Measurements from ENCODE around the gene C2CD3. TPM values are rescaled to one million over a fixed set of nuclear protein-coding genes. Genes with fewer than 3 reads are reported as not detected.

C2CD3 gene
- total and polyA plus RNA-seq, 9 of the 15 experiments (the other 6 are each of a cell fraction or from before 2014, with no cell fraction given): 4.4 to 20.2 (median 15.4) TPM

DNA sequence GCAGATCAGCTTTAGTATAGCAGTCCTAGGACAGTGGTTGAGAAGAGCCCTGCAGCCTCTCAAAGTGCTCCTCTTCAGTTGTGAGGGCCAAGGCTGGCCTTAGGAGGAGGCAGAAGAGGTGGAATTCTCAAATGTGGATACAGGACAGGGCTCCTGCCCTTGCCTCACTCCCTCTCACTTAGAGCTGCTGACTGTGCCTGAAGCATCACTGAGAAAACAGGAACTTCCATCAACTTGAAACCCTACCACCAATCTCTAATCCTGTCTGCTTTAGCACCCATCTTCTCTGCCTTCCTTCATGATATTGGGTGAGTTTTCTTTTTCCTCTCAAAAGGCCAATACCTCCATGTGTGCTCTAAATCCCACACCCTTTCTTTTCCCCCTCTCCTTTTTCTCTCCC, 147.5 kb downstream of the C2CD3 start:
- Histone ChIP-seq H3K9ac (ENCODE audit: insufficient read depth in 1 of 2, low read depth in 2 of 2, low read length in 2 of 2) (no peak overlapping the region), H3K27me3 (ENCODE audit: control insufficient read depth in 2 of 2, insufficient read depth in 2 of 2, low read length in 2 of 2) (no peaks in the 10 kb centered on the region), H2AFZ (ENCODE audit: low read depth, low read length) (no peak overlapping the region), H3K4me2 (ENCODE audit: insufficient read depth, low read length) (no peak overlapping the region), H4K20me1 (replicated peaks; ENCODE audit: control insufficient read depth, insufficient read depth, low read length) (no peaks in the 10 kb centered on the region; the same call in 1 of the 2 replicates), H3K27ac (ENCODE audit: extremely low read depth, low read depth, low read length) (no peak overlapping the region), H3K9me1 (ENCODE audit: control insufficient read depth, insufficient read depth, low read length) (no peaks in the 10 kb centered on the region), H3K9me3 (replicated peaks; ENCODE audit: control insufficient read depth, insufficient read depth, low read depth, low read length) (no peaks in the 10 kb centered on the region), H3K36me3 (ENCODE audit: control insufficient read depth, insufficient read depth, low read length) (no peaks in the 10 kb centered on the region), H3K79me2 (ENCODE audit: control insufficient read depth, insufficient read depth, low read length) (no peaks in the 10 kb centered on the region), H3K4me1 (replicated peaks in 1 of 2; ENCODE audit: control insufficient read depth in 2 of 2, insufficient read depth in 2 of 2, low read length in 2 of 2) (peaks cover 0 to 15% of the 10 kb centered on the region in 2 experiments; a peak in 3 of 5 replicates), H3K4me3 (no peak overlapping the region)
- in situ Hi-C loops (cut with MboI): no loop called here
- no peak for ATAC-seq
- no peak for DNase-seq (ENCODE audit: extremely low read depth in 1 of 4, low spot score in 3 of 4)
- ChIA-PET POLR2A (no interaction called here), CTCF (ENCODE audit: low intra/inter-chr PET ratio) (no interaction called here)
- no TSS peak for BruUV-seq (replicated peaks)
- intact Hi-C loops (cut with micrococcal nuclease): no loop called here
- TF ChIP-seq, protein P1, sequence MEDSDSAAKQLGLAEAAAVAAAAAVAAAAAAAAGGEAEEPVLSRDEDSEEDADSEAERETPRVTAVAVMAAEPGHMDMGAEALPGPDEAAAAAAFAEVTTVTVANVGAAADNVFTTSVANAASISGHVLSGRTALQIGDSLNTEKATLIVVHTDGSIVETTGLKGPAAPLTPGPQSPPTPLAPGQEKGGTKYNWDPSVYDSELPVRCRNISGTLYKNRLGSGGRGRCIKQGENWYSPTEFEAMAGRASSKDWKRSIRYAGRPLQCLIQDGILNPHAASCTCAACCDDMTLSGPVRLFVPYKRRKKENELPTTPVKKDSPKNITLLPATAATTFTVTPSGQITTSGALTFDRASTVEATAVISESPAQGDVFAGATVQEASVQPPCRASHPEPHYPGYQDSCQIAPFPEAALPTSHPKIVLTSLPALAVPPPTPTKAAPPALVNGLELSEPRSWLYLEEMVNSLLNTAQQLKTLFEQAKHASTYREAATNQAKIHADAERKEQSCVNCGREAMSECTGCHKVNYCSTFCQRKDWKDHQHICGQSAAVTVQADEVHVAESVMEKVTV (CRISPR knock-in tag; IDR thresholded peaks at IDR 0.05): no peak
- TF ChIP-seq, protein P2, sequence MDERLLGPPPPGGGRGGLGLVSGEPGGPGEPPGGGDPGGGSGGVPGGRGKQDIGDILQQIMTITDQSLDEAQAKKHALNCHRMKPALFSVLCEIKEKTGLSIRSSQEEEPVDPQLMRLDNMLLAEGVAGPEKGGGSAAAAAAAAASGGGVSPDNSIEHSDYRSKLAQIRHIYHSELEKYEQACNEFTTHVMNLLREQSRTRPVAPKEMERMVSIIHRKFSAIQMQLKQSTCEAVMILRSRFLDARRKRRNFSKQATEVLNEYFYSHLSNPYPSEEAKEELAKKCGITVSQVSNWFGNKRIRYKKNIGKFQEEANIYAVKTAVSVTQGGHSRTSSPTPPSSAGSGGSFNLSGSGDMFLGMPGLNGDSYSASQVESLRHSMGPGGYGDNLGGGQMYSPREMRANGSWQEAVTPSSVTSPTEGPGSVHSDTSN (CRISPR knock-in tag; IDR thresholded peaks at IDR 0.05; ENCODE audit: low read depth): no peak
- TF ChIP-seq, protein P2 (tag; conservative IDR thresholded peaks at IDR 0.05; ENCODE audit: low read depth): no peak
- TF ChIP-seq NR2C1 (IDR thresholded peaks at IDR 0.05) (peak; percentile 41; the same call in 1 of the 2 replicates), NR2C1 (tag; IDR thresholded peaks at IDR 0.05) (no peak), SMAD3 (CRISPR knock-in tag; conservative IDR thresholded peaks at IDR 0.05) (no peak)
- FAIRE-seq: no peak
